ENCODE data around the gene MCM3.

MCM3 gene

DNA sequence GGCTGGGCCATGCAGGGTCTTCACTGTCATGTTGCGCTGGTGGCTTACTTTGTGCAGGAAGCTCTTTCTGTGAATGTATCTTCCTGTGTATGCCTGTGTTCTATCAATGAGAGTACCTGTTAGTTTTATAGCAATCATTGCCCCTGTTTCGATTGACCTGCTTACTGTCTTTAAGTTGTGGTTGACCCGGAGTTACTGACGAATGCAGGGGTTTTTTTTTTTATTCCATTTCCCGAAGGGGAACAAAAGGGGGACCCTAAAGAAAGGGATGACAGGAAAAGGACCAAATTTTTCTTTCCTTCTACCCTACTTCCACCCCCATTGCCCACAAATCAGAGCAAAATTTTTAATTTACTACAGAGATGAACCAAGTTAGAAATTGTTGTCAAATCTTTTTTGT, 40.1 kb downstream of the MCM3 start, which contains the start of gene IL17F:
IL17F (minus strand) TSS at position 101 of the 400 bp plus-strand sequence; CDS start at position 30, 71 bp downstream.
- no peak for DNase-seq

DNA sequence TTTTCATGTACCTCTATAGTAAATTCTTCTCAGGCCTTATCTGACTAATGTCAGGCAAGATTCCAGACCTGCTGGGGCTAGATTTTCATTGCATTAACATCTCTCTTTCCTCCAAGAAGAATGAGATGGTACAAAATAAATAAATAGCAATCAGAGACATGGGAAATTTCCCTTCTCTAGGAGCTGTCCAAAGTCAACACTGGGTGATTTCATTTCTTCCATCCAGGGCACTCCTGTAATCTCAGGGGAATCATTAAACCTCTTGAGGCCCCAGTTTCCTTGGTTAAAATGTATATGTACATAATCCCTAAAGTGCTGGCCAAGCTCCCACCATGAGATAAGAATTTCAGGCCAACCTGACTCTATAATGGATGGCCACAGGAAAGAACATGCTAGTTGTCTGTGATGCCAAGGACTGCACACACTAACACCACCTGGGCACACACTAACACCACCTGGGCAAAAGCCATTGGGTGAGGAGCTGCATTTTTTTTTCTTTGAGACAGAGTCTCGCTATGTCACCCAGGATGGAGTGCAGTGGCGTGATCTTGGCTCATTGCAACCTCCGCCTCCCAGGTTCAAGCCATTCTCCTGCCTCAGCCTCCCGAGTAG, 41.2 kb downstream of the MCM3 start:
- no peak for DNase-seq

DNA sequence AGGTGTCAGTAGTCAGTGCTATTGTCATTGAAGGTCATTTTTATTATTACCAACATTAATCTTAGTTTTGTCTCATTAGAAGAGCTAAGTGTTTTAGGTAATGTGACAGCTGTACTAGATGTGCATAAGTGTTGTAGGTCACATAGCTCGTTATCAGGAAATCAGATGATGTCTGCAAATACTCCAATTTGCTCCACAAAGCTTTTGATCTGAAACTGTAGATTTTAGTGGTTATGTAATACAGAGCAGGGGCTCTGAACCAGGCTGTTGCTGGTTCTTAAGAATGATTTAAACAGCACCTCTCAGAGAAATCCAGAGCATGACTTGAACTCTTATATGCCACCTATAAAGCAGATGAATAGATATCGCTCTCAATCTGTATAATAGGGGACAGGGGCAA, 42.7 kb downstream of the MCM3 start:
- DNase-seq, result no peak

DNA sequence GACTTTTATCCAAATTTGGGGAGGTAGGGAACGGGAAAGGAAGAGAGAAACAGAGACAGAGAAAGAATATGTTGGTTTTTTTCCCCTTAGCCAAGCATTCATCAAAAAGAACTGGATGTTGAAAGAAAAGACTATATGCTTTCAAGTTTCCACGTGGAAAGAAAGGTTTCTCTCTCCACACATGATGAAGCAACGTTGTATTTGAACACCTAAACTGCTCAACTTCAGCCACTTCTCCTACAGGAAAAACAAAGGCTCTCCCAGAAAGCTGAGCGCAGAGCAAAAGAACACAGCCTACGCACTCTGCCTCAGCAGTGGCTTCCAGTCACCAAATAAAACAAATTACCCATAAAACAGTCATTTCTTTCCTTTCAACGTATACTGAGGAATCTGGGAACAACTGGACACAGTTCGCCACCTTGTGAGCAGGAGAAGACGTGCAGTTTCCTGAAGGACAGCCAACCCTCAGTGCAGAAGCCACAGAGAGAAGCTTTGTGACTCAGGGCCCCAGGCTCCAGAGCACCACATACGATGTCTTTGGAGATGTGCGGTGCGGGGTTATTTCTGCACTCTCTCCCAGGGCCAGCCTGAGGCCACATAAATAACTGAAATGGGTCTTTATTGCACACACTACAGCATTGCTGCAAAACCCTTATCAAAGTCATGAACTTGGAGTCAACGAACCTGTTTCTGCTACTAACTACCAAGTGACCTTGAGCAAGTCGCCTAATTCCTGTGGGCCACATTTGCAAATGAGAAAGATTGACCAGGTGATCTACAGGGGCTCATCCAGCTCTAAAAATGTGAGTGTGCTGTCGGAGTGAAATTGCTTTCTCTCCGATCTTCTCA, 50.3 kb downstream of the MCM3 start:
- peak; percentile 66 for DNase-seq

DNA sequence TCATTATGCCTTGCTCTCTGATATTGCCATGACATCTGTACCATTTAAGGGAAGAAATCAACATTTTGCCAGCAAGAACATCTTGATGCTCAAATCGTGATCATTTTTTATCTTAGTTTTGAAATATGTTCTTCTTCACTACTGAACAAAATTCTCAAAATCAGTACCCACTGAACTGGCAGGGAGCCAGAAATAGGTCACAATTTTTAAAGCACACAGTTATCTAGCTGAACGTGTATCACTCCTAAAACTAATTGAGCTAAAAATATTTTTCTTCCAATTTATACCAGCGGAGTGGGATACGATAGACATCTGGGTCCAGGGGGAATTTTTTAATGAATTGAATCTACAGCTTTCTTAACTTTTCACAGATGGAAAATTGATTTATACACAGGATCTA, 51.5 kb downstream of the MCM3 start:
- DNase-seq, result no peak

DNA sequence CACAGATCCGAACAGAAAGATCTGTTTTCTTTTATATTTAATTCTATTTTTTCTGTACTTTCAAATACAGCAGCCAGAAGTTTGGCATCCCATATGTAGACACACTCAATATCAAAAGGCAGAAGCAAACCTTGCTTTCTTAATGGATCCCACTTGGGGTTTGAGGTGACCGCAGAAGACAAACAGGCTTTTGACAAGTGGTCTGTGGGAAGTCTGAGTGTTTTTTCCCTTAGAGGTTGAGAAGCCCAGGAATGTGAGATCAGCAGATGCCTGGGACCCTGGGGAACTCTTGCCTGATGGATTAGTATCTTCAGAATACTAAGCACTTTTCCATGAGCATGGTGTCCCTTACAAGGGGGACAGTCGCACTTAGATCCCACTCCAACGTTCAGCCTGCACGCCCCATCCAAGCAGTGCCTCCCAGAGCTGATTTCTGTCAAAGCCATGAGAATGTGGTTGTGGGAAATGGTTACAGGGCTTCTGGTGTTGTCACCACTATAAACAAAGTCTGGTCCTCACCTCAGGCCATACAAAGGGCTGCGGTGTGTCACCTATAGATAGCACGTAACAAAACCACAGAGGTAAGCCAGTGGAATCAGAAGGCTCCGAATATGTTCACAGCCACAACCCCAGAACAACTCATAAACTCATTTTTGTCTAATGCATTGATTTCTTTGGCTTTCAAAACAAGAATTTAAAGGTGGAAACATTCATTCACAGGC, 53.0 kb downstream of the MCM3 start:
- peak; percentile 60 for DNase-seq

DNA sequence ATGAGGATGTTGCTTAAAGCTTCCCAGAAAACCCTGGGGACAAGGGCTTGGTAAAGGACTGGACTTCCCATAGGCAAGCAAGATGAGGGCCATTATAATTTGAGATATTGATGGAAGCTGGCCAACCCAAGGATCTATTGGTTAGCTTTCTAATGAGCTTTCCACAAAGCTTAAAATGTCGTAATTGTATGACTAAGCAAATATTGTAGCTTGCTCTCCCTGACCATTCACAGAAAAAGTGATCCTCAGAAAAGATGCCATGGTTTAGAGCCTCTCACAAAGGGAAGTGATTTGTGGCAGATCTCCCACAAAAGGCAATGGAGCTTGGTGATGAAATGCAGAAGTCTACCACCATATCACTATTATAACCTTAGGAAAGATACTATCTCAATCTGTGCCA, 53.9 kb downstream of the MCM3 start:
- no peak for DNase-seq

DNA sequence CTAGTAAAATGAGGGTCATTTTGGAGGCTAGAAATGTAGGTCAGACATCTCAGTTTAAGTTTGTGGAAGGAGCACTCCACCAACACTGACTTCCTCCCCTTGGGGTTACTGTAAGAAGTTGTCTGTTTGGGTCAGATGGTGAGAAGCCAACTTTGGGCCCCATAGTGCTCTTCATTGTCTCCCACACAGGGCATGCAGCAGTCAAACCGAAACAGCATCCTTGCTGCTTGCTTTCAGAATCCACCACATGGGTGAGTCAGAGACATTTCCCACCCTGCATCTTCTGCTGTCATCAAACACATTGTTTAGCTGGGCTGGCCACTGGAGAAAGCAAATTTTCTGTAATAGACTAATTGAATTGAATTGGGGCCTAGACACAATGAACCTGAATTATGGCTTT, 57.0 kb downstream of the MCM3 start:
- peak; percentile 87 for DNase-seq

DNA sequence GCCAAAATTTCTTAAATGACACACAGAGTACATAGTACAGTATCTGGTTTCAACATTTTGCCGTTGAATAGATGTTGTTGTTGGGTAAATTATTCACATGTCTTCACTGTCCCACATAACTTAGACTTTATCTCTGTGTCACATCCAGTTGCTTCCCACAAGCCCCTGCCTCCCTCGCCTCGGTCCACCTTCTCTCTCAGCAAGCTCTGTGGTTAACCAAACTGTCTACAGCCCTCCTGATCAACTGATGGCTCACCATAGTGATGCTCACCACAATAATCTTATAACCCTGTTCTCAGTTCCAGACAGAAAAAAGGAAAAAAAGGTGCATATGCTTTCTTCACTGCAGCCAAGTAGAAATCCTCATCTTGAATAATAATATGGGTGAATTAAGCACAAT, 63.2 kb downstream of the MCM3 start:
- DNase-seq, result peak; percentile 71

DNA sequence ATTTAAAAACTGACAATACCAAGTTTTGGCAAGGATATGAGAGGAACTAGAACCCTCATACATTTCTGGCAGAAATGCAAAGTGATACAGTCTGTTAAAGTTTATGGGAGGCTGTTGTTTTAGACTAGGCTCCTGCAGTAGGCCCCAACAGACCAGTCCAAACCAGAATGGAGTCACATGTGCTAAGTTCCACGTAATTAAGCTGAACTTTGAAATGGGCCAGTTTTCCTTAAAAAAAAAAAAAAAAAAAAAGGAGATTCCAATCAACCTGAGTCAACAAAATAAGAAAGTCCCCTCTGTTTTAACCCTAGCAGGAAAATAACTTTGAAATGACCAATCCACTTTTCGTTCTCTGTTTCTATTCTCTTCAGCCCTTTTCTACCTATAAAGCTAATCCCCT, 66.8 kb downstream of the MCM3 start:
- no peak for DNase-seq

DNA sequence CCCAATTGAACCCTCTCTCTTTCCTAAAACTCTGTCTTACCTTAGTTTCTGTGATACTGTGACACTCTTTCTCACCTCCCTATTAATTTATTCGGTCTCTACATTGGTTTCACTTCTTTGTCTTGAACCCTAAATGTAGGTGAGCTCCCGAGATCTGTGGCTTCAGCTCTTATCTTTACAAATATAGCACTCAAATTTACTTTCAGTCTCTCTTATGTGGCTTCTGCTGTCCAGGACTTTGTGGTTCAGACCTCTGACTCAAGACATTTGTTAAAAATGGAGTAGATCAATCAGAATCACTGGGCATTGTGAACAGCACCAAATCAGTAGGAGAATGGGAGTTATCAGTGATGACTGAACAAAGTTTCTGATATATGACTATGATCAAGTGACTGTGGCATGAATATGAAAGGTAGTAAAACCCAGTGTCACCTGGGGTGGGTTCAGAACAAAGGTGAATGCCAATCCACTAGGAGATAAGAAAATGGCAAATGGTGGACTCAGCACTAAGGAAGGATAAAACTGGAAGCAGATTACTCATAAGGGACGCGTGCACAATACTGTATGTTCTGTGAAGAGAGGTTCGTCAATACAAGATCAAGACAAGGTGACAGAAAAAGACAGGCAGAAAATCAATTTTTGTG, 67.5 kb downstream of the MCM3 start:
- no peak for DNase-seq

DNA sequence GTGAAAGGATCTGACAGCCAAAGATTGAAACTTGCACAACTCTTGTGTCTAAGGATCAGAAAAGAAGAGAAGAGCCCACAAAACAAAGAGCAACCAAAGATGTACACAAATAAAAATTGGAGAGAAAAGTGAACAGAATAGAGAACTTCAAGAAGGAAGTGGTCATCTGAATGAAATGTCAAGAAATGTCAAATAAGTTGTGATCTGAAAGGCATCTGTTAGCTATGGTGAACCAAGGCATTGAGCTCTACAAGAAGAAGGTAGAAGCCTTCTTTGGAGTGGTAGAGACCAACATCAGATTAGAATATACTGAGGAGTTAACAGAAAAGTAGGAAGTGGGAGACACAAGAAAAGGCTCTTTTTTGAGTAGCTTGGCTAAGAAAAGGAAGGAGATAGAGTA, 68.8 kb downstream of the MCM3 start:
- DNase-seq, result no peak
